Measurements from ENCODE around the gene CSNK2A3.

- TF ChIP-seq CTCF (IDR thresholded peaks at IDR 0.05), result no peak
- TF ChIP-seq EP300 (IDR thresholded peaks at IDR 0.05), result no peak
Observed at GRCh38 chr11:11316651-11317230, 36.3 kb downstream of the CSNK2A3 start.

Data from ovary (tissue), 3 donors.